Calu3 (cell line): ENCODE results near the gene C1orf185. TPM values are rescaled to one million over a fixed set of nuclear protein-coding genes. Genes with fewer than 3 reads are reported as not detected.

Experiments used
- BruUV-seq: library from RNA; stranded (reverse); fragments of 400-500 nt; replicated peaks from 2 replicates; lab custom pipeline; 2021; lab: Mats Ljungman, UMichigan
- CTCF ChIA-PET: fragments of 300-600 bp; sonication (Branson Sonifier 250); formaldehyde crosslinking; loops from one replicate; lab custom pipeline; 2022; ENCODE audit warnings: antibody characterized with exemption; lab: Charles Lee
- DNase-seq: peaks from one replicate; pipeline ENCODE4 v3.0.0; 2022
- H3K27ac Mint-ChIP-seq: one replicate; pipeline ENCODE4 v1.8.0; 2022; ENCODE audit warnings: mixed read lengths; ENCODE audit not compliant: unreplicated experiment
- H3K27me3 Mint-ChIP-seq: one replicate; pipeline ENCODE4 v1.8.0; 2022; ENCODE audit warnings: mixed read lengths; ENCODE audit not compliant: unreplicated experiment
- H3K36me3 Mint-ChIP-seq: one replicate; pipeline ENCODE4 v1.8.0; 2022; ENCODE audit warnings: mild to moderate bottlenecking, moderate library complexity, mixed read lengths; ENCODE audit not compliant: insufficient read depth, unreplicated experiment
- H3K4me1 Mint-ChIP-seq: one replicate; pipeline ENCODE4 v1.8.0; 2022; ENCODE audit warnings: mild to moderate bottlenecking, low read depth, mixed read lengths; ENCODE audit not compliant: unreplicated experiment
- H3K4me3 Mint-ChIP-seq: one replicate; pipeline ENCODE4 v1.8.0; 2022; ENCODE audit warnings: mild to moderate bottlenecking, low read depth, moderate library complexity, mixed read lengths; ENCODE audit not compliant: unreplicated experiment
- H3K9me3 Mint-ChIP-seq: one replicate; pipeline ENCODE4 v1.8.0; 2022; ENCODE audit warnings: low read depth, mixed read lengths; ENCODE audit not compliant: unreplicated experiment
- CTCF ChIP-seq: fragments of 200-600 bp; IDR thresholded peaks from one replicate; pipeline ENCODE4 v1.8.0; 2022; ENCODE audit warnings: antibody characterized with exemption; ENCODE audit not compliant: unreplicated experiment
- intact Hi-C: fragments of 100-400 bp; cut with micrococcal nuclease; formaldehyde crosslinking; loops from one replicate; pipeline ENCODE4 v1.10.0; 2022; ENCODE audit not compliant: unreplicated experiment
- microRNA-seq: library from miRNA; unstranded; fragments of <30 nt; microRNA quantifications from one replicate; pipeline ENCODE4 v1.2.0, GENCODE V29; 2022
- total RNA-seq: library from RNA; stranded (reverse); gene quantifications from 2 replicates; pipeline ENCODE4 v1.2.3, GENCODE V29; 2022

C1orf185 gene
- total RNA-seq, 1 experiment from 2014 or later: not detected

GRCh38 chr1:51192213-51192843, 90.3 kb downstream of the C1orf185 start:
- CTCF ChIA-PET: interaction anchor here (0.6 to 2.6 kb wide), 10 partner anchors 18 to 572 kb away, joined by 3 to 7 read pairs (median 4); no protein-coding TSS in a partner anchor
- no peaks in the 10 kb centered on the region for H3K27me3 Mint-ChIP-seq

GRCh38 chr1:51193564-51193963, 91.5 kb downstream of the C1orf185 start:
- no TSS peak for BruUV-seq
- CTCF ChIA-PET: interaction anchor here (0.7 kb wide), 1 partner anchor 15 kb away, joined by 3 read pairs; no protein-coding TSS in a partner anchor
- no peaks in the 10 kb centered on the region for H3K27me3 Mint-ChIP-seq
- DNase-seq: no peak
- intact Hi-C loops: loop anchor here (5.0 to 10.0 kb wide), 2 partner anchors 101 to 421 kb away; no protein-coding TSS in a partner anchor
- H3K36me3 Mint-ChIP-seq: no peaks in the 10 kb centered on the region
- no peaks in the 10 kb centered on the region for H3K9me3 Mint-ChIP-seq
- H3K4me3 Mint-ChIP-seq: no peak overlapping the region
- no peak overlapping the region for H3K27ac Mint-ChIP-seq
- no peak for TF ChIP-seq CTCF
- H3K4me1 Mint-ChIP-seq: no peaks in the 10 kb centered on the region

More at GRCh38 chr1:51192213-51192843, 90.3 kb downstream of the C1orf185 start:
- DNase-seq: peak; percentile 76
- Mint-ChIP-seq H3K36me3 (no peaks in the 10 kb centered on the region), H3K4me3 (no peak overlapping the region), H3K4me1 (no peaks in the 10 kb centered on the region), H3K9me3 (no peaks in the 10 kb centered on the region), H3K27ac (no peak overlapping the region)
- peak; percentile 85 for TF ChIP-seq CTCF
- no TSS peak for BruUV-seq
- intact Hi-C loops: loop anchor here (5.0 to 10.0 kb wide), 2 partner anchors 102 to 420 kb away; no protein-coding TSS in a partner anchor

Small RNA genes lying within 50 kb of the gene (microRNA-seq; reads per million reads assigned to microRNA genes)
- gene MIR4421 (not detected), gene MIR6500 (not detected)

Other genes with a start within 250 kb of the C1orf185 start
- 94.8 and 104 TPM in 2 replicates for gene FAF1, start 142.0 kb upstream of the C1orf185 start, total RNA-seq
- 36.8 and 40.2 TPM in 2 replicates for gene CDKN2C, start 132.0 kb upstream of the C1orf185 start, total RNA-seq
- 78.1 and 82.1 TPM in 2 replicates for gene RNF11, start 134.0 kb downstream of the C1orf185 start, total RNA-seq
- gene TTC39A, start 228.3 kb downstream of the C1orf185 start, total RNA-seq: 18.8 and 19.1 TPM in 2 replicates